GM21717 (cell line): ENCODE data around the gene PHC2.

ENCODE experiments used
- ATAC-seq: cut with Tn5 transposase; IDR thresholded peaks from one replicate; pipeline ENCODE4 v1.9.1; 2021; ENCODE audit warnings: mild to moderate bottlenecking, moderate library complexity; ENCODE audit not compliant: unreplicated experiment

Gene PHC2

DNA sequence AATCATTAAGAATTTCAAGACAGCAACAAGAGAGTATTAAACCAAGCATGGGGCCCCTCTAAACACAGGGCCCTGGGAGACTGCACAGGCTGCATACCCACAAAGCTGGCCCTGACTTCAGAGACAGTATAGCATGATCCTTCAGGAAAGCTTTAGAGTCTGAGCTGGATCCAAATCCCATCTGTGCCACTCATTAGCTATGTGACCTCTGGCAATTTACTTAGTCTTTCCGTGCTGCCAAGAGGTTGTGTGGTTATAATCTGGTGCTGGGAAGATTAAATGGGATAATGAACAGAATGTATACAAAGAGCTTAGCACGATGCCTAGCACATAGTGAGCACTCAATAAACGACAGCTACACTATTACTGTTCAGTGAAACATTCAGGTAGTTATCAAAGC, 4.0 kb downstream of the PHC2 start:
- ATAC-seq, result no peak

DNA sequence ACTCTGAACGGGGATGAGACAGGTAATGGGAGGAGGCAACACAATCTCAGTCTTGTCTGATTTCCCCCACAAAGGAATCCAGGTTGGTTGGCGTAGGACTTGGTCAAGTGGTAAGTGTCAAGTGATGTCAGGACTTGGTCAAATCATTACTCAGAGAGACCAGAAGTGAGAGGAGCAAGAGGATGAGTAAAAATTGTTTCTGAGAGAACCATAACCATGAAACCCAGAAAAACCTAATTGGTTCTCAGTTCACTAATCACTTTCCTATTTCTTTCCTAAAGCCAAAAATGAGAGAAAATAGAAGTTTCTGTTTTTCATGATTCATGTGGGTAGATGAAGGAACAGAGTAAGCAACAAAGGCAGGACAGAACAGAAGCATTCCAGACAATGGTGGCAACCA, 5.0 kb downstream of the PHC2 start:
- ATAC-seq, result no peak

DNA sequence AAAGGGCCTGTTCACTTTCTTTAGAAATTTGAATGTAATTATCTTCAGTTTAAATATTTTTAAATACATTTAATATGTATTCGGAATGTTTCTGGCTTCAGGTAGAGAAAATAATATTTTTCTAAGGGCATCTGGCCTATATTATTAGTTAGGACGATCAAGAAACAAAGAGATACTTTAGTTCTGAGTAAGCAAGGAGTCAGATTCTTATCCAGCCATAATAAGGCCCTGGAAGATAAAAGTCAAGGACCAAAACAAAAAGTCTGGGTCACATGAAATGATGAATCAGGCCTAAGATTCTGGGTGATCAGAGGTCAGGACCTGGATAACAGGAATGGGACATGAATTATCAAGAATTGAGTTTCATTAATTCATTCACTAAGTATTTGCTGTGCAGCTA, 6.3 kb downstream of the PHC2 start:
- ATAC-seq, result no peak

DNA sequence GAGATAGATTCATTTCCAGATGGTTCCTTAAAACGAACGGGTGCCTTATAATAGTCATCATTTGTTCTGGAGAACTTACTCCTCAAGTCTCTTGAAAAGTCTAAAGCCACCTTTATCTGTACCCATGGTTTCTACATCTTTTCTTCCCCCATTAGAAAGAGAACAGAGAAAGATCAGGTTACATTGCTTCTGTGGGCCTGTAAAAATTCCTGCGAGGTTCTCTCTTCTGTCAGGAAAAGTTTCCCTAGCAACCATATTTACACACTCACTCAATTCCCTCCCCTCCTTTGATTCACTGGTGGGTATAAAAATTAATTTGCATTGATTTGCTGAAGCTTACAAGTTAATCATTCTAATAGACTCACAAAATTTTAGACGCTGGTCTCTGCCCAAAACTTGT, 6.7 kb downstream of the PHC2 start:
- ATAC-seq, result no peak

DNA sequence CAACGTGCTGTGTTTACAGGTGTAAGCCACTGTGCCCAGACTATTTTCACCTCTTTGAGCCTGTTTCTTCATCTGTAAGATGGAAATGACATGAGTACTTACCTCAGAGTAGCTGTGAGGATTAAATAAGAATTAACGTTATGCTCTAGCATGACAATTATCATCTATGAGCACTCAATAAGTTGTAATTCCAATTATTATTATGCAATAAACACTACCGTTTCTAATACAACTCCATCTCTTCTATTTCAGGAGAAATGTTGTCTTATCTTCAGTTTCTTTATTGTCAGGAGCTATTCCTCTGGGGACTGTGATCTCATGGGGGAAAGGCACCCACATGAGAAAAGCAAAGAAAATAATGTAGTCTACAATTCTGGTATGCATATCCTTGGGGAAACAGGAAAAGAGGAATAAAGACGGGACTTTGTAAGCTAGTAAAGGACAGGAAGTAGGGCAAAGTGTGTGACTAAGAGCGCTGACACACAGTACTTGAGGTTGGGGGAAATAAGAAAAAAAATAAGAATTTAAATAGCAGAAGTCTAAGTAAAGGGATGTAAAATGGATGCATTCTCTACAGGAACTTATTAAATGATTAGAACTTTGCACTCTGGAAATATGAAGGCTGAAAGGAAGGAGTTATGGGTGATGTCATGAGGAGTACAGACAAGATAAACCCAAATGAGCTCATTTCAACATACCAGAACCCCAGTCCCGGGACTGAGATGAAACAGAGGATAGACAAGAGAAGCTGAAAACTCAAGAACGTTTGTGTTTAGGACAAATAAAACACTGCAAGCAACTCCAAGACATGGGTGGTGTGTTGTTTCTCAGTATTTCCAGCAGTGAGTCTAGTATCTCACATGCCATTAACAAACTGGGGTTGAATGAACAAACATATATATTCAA, 9.8 kb downstream of the PHC2 start:
- ATAC-seq, result no peak

DNA sequence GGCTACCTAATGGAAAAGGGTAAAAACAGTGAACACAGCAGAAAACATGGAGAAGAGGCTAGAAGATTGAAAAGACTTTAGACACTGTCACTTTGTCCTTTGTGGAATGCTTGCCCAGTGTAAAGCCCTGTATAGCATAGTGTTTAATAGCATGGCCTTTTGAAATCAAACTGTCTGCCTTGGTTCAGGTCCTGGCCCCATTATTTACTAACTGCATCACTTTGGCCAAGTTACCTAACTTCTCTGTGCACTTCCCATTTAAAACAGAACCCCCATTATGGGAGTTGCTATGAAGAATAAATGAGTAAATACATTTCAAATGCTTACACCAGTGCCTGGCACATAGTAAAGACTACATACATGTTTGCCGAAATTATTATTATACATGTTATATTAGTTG, 12.1 kb downstream of the PHC2 start:
- no peak for ATAC-seq

DNA sequence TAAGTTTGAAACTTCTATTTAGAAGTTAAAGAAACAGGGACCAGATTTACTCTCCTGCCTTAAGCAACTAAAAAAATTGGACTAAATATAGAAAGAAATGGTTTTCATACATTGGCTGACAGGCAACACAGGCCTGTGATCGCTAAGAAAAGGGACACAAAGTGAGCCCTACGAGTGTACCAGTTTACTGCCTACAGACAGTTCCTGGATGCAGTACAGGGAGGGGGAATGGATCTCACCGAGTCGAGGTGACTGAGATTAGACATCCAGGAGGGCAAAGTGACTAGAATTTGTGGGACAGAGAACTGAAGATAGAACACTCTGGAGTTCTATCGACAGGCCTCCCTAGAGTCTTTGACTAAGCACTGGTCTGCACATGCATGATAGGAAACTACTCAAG, 16.0 kb downstream of the PHC2 start:
- ATAC-seq, result no peak

DNA sequence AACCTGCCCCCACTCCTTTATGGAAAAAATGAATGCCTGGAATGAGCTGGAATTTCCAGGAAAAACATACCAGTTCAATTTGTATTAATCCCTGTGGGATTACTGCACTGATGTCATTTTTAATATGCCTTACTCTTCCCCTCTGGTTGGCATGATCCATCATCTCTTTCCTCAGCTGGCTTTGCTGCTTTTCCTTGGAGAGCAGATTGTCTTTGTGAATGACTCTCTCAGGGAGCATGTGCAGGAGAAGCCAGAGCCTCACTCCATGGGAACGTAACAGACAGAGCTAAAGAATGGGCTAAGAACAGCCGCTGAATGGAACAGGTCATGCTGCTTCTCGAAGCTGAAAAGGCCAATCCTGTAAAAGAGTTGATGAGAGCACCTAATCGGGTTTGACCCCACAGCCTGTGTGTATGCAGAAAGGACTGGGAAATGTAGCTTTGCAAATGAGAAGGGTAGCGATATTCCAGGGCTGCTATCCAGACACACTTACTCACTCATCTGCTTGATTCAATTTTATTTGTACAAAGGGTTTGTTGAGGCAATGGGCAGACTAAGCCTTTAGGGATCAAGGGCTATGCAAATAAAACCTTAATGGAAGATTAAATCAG, 20.7 kb downstream of the PHC2 start:
- no peak for ATAC-seq

DNA sequence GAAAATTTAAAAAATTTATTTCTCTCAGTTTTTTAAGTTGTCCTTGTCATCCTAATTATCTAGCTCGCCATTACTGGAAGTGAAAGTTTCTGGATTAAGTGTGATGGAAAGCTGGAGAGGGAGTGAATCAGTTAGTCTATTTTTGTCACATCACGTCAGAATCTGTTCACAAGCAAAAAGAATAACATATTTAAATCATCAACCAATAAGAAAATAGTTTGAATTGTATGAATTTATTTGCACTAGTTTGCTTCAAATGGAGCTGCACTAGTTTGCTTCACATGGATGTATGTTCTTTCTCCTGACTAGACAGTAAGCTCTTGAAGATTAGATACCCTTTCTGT, 22.8 kb downstream of the PHC2 start:
- ATAC-seq, result no peak

DNA sequence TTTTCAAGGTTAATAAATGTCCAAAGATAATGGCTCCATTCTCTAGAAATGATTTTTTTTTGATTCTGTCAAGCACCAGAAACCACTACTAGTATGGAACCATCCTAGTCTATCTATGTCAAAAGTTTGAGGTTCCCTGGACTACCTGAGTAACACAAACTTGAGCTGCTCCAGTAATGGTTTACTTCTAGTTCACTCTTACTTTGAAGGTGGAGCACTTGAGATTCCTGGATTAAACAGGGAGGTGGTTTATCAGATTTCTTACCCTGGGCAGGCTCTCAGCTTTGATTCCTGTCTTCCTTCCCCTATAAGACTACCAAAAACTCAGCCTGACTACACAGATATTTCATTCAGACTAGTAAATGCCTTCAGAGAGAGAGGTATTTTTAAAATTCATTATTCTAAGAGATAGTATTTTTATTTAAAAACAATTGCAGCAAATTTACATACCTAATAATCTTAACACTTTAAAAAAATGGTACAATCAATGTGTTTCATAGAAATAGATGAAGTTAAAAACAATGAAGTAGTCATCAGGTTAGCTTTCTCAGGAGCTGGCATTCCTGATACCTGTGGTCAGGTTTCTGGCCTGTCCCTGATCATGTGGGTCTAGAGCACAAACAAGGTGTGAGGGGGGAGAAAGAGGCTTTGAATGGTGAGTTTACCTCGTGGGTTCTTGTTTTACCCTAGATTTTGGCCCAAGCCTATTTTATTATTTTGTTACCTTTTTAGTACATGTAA, 23.4 kb downstream of the PHC2 start:
- no peak for ATAC-seq

DNA sequence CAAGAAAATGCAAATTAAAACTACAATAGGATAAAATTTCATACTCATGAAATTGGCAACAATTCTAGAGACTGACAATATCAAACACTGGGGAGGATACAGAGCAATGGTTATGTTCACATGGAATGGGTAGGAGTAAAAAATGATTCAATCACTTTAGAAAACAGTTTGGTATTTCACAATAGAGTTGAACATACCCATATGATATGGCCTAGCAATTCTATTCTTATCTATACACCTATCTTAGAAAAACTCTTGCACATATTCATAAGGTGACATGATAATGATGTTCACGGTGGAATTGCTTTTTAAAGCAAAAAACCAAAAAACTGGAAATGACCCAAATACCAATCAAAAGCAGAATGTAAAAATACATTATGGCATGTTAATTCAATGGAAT, 28.7 kb downstream of the PHC2 start:
- ATAC-seq, result no peak

DNA sequence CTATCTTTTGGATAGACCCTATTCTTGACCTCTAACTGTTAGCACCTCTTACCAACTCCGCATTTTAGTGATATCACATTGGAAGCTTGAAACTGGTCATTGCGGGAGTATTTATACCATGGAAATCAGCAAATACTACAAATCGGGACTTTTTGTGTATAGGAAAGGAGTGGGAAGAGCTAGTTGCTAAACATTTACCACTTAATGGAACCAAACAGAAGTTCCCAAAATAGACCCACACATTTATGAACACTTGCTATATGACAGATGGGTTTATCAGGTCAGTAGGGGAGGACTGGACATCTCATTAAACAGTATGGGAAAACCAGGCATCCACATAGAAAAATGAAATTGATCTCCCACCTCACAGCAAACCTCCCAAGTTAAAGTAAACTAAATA, 29.4 kb downstream of the PHC2 start:
- no peak for ATAC-seq

DNA sequence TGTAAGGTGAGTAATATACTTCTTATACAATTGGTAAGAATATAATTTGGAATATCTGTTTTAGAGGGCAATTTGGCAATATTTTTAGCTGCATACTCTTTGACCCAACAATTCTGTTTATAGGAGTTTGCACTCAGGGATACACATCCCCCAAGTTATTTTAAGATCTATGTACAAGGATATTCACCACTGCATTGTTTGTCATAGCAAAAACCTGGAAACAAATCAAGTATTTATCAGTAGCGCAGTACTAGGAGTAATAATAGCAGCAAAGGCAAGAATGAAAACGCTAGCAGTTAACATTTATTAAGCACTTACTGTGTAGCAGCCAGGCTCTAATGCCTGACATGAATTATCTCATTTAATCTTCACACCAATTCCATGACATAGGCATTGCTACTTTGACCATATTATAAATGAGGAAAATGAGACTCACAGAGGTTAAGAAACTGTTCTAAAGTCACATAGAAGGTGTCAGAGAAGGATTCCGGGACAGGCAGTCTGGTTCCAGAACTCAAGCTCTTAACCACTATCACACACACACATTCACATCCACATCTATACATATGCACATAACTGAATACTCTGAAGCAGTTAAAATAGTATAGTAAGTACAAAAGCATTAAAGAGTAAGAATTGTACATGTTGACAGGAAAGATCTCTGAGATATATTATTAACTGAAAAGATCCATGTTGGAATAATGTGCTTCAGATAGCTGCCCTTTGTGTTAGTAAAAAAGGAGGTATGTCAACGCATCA, 30.6 kb downstream of the PHC2 start:
- ATAC-seq, result no peak

DNA sequence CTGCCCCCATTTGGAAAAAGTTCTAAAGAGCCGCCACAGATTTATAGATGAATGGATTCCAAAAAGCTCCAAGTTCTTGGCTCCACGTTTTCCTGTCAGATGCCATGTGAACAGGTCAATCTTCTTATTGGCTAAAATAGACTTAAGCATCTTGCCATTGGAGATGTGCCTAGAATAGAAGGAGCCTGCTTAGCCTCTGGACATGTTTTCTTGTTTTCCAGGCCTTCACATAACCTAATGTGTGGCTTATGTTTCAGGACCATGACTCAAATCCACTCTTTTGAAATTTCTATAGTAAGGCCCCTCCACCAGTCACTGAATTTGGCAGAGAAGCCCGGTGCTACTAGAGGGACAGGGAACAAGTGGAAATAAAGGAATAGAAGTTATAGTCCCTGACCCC, 31.5 kb downstream of the PHC2 start:
- ATAC-seq, result no peak

DNA sequence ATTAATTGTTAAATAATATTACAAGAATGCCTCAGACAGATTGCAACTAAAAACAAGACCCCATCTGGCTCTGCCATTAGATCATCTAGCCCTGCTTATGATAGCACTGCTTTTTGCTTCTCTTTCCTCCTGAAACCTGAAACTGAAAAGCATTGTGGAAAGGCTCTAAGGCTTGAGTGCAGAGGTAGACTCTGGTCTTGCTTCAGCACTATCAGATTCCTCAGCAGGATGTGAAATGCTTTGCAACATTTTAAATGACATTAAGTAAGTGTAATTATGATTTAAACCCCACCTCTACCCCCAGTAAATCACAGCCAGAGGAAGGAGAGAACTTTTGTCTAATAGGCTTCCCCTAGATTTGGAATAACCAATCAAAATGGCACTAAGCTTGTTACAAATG, 32.9 kb downstream of the PHC2 start:
- ATAC-seq, result no peak

DNA sequence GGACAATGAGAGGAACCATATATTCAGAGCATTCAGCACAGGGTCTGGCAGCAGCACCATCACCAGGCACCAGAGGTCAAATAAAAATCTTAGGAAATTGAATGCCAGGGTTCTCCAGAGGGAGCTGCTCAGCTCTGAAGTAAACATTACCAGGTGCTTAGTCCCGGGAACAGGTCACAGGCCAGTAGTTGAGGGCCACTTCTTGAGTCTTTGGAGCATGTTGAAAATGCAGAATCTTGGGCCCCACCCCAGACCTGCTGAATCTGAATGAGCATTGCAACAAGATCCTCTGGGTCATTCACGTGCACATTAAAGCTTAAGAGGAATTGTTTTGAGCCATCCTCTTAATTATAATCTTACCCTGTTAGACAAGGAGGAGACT, 33.8 kb downstream of the PHC2 start:
- ATAC-seq, result no peak

DNA sequence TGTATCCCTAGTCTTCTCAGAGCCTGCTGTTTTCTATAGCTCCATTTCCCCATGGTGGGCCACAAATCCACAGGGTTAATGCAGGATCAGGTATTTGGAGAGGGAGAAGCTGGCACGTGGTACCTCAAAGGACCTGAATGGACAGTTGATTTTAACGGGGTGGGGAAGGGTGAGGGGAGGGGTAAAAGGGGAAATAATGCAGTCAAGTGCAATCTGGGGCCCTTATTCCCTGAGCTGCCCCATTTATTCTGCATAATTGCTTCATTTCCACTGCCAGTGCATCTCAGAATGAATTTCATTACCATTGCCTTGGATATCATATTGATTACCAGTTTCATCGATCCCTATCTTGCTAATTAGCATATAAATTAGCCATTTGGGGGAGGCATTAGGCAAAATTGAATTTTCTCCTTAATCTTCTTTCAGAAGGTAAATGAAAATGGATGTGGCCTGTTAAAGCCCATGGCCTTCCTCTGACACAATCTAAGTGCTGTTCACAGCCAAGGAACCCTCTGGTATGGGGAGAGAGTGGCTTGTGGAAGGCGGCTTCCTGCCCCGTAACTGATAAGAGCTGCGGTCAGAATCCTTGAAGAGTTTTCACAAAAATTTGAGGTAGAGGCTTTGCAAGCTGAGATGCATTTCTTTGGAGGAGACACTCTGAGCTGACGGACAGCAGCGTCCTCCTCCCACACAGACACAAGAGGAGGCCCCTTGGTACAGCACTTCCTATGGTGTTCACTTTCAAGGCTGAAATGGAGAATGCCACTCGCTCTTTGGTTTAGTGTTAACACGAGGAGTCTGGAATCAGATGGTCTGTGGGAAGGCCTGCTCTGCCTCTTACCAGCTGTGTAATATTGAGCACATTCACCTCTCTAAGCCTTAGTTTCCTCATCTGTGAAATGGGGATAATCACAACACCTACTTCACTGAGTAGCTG, 34.4 kb downstream of the PHC2 start:
- no peak for ATAC-seq

DNA sequence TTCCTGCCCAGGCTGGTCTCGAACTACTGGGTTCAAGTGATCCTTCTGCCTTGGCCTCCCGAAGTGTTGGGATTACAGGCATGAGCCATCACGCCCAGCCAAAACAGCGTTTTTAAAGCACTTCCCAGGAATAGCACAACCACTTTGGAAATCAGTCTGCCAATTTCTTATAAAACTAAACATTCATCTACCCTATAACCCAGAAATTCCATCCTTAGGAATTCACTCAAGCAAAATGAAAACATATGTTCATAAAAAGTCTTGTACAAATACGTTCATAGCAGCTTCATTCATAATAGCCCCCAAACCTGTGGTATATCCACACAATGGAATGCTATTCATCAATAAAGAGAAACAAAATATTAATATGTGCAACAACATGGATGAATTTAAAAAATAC, 36.1 kb downstream of the PHC2 start:
- ATAC-seq, result no peak

DNA sequence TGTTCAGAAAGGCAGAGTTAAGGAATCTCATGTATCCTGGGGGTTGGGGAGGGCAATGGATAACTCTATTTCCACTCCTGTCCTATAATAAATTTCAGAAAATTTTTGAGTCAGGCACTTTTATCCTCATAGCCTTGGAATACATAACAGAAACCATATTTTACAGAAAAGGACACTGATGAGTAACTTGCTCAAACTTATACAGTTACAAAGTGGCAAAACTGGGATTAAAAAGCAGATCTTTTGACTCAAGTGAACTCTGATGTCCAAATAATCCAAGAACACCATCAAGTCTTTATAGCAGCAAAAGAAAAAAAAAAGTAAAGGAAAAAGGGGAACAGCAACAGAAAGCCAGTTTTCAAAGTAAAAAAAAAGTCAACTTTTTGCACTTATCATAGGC, 36.9 kb downstream of the PHC2 start:
- no peak for ATAC-seq

DNA sequence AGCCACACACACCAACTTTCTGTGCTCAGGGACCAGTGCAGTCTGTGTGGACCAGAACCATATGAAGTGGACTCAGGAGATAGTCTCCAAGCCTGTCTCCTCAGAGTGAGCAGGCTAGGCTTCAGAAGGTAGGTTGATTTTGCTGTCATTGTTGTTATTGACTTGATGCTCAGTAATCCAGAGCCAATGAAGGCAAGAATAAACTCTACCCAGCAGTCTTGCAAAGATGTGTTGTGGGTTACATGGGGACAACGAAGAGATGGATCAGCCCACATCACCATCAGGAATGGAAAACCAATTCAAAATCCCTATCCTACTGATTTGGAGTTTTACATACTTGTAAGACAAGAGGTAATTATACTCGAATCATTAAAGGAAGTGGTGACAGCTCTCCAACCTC, 37.4 kb downstream of the PHC2 start:
- no peak for ATAC-seq
